PC-9 (cell line): ENCODE measurements around the gene ACAD8.

Experiments used
- CTCF ChIP-seq: fragments of 200-600 bp; sonication (generic); conservative IDR thresholded peaks from 2 replicates; pipeline ENCODE4 v1.6.1; 2017; ENCODE audit warnings: mixed run types, antibody characterized with exemption, mild to moderate bottlenecking, moderate library complexity
- EZH2 ChIP-seq: fragments of 200-600 bp; sonication (generic); IDR thresholded peaks from 2 replicates; pipeline ENCODE4 v1.8.0; 2017; ENCODE audit warnings: antibody characterized with exemption, low read depth

GRCh38 chr11:134216816-134217215 lies 36.6 kb upstream of the ACAD8 start:
- TF ChIP-seq CTCF: no peak
- no peak for TF ChIP-seq EZH2
